ENCODE data around the gene ZBTB8OS.
"Not testable (repeated sequence)": the region's sequence is repeated elsewhere in the genome, so short reads cannot be mapped to it uniquely, and the experiment has no call there.

GRCh38 chr1:32696996-32697395 lies 46.6 kb upstream of the ZBTB8OS start:
- TF ChIP-seq POLR2A (IDR thresholded peaks at IDR 0.05; ENCODE audit: low read depth, low read length); CTCF (IDR thresholded peaks at IDR 0.05; ENCODE audit: extremely low read depth in 1 of 2, insufficient read depth in 1 of 2, low read depth in 1 of 2, low read length in 2 of 2); JUN (IDR thresholded peaks at IDR 0.05; ENCODE audit: borderline replicate concordance, insufficient read depth, insufficient read length, low read depth); MYC (IDR thresholded peaks at IDR 0.05; ENCODE audit: low read depth, low read length); EZH2 (IDR thresholded peaks at IDR 0.05; ENCODE audit: borderline replicate concordance, low read depth, low read length, severe bottlenecking); POLR2AphosphoS5 (IDR thresholded peaks at IDR 0.05; ENCODE audit: insufficient read depth, low read depth, low read length); MAX (IDR thresholded peaks at IDR 0.05; ENCODE audit: insufficient read depth, insufficient read length): not testable (repeated sequence)
